Midbrain (tissue), 1 donor: ENCODE data around the gene CCDC88C.

Experiments used
- DNase-seq: peaks from one replicate; lab custom pipeline; 2025; lab: John Stamatoyannopoulos, UW

CCDC88C gene

GRCh38 chr14:91366749-91367148, 50.9 kb downstream of the CCDC88C start:
- DNase-seq = no peak

- DNase-seq = no peak
These were observed 52.1 kb downstream of the CCDC88C start for GRCh38 chr14:91365552-91365951.

GRCh38 chr14:91364524-91365270, 52.9 kb downstream of the CCDC88C start:
- no peak for DNase-seq

DNA sequence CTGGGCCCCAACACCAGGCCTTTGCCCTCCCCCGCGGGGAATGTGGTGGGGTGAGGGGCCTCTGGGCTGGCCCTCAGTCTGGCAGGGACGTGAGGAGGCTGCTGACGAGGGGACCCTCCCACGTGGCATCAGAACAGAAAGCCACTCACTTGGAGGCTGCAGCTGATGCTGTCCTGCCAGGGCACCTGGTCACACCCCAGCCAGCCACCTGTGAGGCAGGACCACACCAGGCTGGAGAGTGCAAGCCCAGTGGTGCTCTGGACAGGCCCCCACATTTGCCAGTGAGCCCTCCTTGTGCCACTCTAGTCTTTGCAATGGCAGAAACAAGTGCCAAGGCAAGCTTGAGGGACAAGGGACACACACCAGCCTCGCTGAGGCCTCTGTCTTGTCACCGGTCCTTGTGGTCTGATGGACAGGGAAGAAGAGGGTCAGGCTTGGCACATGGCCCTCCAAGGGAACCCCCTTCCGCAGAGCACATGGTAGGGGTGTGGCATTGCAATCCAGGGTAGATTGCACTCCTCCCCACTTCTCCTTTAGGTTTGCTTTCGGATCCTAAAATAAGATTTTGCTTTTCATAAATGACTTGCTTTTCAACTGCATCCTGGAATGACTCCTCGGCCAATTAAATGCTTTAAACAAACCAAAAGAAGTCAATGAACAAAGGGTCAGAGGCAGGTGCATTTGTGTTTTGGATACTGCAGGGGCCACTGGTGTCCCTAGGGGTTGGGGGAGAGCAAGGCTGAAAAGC, 53.7 kb downstream of the CCDC88C start:
- DNase-seq = peak; percentile 6

DNA sequence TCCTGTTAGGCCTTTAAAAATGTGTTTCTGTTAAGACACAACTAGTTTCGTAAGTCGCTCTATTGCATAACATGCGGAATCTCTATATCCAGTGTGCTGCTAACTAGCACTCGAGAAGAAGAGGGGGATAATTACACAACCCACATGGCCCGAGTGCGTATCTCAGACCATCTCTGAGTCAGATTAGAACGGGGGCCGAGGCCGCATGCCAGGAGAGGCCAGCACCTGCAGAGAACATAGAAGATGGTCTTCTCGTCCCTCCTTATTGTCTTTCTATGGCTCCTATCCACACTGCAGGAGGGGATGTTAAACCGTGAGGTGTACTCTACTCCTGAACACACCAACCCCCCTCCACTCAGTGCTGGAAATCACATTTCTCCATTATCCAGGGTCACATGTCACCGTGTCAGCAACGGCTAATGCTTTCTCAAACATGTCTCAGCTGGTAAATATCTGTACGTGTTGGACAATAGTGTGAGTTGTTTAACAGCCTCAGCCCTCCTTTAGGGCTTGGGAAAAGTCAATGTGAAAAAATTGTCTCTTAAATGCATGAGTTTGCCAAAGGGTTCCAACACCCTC, 56.3 kb downstream of the CCDC88C start:
- DNase-seq = no peak

- no peak for DNase-seq
These were observed 57.0 kb downstream of the CCDC88C start for GRCh38 chr14:91360490-91361232.

GRCh38 chr14:91358654-91359220, 58.9 kb downstream of the CCDC88C start:
- DNase-seq = no peak

DNA sequence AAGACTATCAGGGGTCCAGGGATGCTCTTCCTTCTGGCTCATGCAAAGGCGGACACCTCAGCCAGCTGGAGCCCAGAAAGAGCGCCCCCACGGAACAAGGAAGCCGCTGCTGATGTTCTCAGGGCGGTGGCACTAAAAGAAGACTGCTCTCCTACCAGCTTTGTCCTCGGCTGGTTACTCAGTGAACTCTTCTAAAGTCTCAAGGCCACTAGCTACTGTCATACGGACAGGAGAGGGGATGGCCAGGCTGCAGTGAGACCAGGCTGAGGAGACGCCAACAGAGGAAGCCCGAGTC, 59.6 kb downstream of the CCDC88C start:
- DNase-seq = no peak

DNA sequence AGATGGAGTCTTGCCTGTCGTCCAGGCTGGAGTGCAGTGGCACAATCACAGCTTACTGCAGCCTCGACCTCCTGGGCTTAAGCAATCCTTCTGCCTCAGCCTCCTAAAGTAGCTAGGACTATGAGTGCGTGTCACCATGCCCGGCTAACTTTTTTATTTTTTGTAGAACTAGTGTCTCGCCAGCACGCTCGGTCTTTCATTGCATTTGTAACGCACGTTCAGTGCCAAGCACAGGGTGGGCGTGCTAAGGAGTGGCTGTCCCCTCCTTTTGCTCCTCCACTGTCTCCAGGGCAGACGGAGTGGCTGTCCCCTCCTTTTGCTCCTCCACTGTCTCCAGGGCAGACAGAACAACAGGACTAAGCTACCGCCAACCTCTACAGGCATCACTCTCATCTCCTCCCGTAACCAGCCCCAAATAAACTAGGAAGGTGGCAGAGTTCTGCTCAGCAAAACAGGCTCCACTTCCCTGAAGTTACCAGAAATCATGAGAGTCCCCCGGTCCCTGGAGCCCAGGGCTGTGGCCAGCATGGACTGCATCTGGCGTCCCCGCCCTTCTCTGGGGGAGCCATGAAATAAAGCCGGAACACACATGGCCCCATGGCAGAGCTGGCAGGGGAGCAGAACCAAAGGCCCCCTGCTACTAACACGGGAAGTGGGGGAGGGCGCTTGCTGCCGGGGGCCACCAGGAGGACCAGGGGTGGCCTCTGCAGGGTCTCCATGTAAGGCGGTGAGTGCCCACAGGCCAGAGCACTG, 60.2 kb downstream of the CCDC88C start:
- no peak for DNase-seq

DNA sequence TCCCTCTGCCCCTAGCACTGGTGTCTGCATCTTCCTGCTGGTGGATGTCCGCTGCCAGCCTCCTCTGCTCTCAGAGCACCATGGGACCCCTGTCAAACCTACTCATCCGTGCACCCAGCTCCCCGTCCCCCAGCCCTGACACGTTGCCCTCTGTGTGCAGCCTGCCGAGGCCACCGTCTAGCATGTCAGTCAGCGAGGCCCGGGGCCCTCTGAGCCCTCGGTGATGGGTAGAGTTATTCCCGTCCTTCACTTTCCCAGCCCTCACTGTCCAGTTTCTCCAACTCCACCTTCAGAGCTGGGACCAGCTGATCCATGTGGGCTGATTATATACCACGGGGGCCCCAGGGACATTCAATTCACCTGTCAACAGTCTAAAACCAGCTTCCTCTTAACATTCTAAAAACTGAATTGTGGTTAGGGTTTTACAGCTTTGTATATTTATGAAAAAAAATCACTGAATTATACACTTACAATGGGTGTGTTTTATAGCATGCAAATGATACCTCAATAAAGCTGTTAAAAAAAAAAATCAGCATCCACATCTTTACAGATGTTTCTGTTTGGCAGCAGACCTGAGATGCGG, 61.3 kb downstream of the CCDC88C start:
- no peak for DNase-seq

DNA sequence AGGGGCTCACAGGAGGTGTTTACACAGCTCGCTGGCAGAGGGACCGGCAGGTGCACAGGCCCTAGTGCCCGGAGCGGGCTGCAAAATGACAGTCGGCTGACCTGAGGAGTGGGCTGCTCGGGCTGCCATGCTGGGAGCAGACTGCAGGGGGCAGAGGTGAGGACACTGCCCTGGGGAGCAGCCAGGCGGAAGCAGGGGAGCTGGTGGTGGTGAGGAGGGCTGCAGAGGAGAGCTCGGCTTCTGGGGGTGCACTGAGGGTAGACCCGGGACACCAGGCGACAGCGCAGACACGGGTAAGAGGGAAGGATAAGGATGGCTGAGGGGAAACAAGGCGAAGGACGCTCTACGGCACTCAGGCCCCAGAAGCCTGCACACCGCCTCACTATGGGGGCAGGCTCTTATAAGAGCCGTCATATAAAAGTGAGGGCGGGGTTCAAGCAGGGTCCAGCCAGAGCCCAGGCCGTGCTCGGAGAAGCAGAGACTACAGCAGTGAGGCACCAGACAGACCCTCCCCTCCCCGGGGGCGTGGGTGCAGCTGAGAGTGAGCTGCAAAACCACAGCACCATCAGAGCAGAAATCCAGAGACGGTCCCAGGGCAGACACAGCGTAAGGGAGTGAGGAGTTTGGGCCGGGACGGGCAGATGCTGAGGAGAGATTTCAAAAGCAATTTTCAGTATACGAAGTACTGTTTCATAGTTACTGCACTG, 62.5 kb downstream of the CCDC88C start:
- no peak for DNase-seq

DNA sequence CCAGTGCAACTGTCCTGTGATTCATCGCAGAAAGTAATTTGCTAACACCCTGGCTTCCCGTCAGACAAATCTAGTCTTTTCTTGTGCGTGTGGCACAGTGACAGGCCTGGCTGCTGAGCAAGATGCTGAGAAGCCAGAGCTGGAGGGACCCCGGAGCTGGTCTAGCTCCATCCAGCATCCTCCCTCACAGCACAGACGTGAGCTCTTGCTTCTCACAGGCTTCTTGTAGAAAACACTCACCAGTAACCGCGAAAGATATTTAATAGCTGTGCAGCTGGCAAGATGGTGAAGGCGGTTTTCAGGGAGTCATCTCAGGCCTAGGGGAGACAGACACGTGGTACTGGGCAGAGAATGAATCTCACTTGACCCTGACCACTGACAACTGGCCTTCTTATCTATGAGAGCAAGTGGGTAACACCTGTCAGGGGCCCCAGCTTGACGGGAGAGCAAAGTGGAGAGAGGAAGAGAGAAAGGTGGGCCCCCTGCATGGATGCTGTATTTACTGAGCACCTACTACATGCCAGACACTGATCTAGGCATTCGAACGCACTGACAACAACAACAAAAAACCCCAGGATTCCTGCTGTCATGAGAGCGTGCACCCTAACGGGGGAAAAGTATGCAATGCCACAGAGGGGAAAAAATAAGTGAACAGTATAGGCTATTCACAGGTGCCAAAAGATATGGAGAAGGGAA, 63.3 kb downstream of the CCDC88C start:
- DNase-seq = no peak

GRCh38 chr14:91352728-91353692, 64.6 kb downstream of the CCDC88C start:
- DNase-seq = no peak

DNA sequence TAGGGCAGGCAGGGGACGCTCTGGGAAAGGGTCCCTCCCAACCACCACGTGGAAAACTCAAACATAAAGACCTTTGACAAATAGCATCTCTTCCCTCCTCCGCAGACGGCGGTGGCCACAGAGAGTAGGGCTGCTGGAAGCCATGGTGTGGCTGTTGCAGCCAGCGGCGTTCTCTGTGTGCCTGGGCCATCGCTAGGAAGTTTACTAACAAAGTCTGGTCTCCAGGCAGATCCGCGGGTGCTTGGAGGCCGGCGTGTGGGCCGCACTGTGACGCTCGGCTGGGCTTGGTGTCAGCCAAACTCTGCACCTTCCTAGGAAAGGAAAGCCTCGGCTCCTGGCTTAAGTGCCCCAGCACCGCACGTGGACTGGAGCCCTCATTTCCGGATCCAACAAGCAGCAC, 65.6 kb downstream of the CCDC88C start:
- DNase-seq = peak; percentile 14

- DNase-seq = no peak
These were observed 66.1 kb downstream of the CCDC88C start for GRCh38 chr14:91351512-91351862.

DNA sequence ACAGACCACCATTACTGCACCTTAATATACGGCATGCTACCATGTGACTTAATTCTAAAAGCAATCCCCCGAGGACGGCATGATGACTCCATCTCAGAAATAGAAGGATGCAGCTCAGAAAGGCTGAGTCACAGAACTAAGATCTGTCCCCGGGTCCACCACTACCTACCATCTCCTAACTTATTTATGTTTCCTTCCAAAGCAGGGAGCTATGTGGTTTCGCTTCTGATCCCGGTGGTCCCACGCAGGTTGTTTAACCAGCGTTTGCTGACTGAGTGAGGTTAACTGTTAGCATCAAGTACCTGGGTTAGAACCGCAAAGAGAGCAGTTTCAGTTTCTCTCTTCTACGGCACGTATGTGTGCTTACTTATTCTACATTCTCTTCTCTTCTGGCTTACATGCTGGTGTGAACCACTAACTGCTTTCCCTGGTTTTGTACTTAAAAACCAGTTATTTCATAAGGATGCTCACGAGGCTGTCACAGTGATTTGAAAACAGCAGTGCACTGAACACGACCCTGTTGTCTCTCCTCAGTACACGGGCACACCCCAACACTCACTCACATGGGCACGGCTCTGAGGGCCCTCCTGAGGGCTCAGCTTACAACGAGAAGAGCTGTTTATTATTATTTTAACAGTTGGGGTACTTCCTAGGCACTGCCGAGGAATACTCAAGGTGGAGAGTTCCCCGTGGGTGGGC, 66.7 kb downstream of the CCDC88C start:
- no peak for DNase-seq

GRCh38 chr14:91350483-91350812, 67.2 kb downstream of the CCDC88C start:
- DNase-seq = no peak

- DNase-seq = no peak
These were observed 68.0 kb downstream of the CCDC88C start for GRCh38 chr14:91349481-91350074.
